Testis (tissue), 3 donors: ENCODE measurements around the gene MINDY2. TPM values are rescaled to one million over a fixed set of nuclear protein-coding genes. Genes with fewer than 3 reads are reported as not detected.

ENCODE experiments used
- DNase-seq: peaks from one replicate; pipeline ENCODE4 v3.0.0-alpha.2; 2019
- H3K27ac ChIP-seq, 2 donors: fragments of 200-600 bp; sonication (generic); one replicate each; pipeline ENCODE4 v1.5.1; 2019
- H3K27me3 ChIP-seq: fragments of 200-600 bp; sonication (generic); one replicate; pipeline ENCODE4 v1.5.1; 2019
- H3K36me3 ChIP-seq: fragments of 200-600 bp; sonication (generic); one replicate; pipeline ENCODE4 v1.5.1; 2017; ENCODE audit warnings: low read depth; ENCODE audit errors: missing control alignments
- H3K4me1 ChIP-seq: fragments of 200-600 bp; sonication (generic); one replicate; pipeline ENCODE4 v1.5.1; 2019
- H3K4me3 ChIP-seq, 2 donors: fragments of 200-600 bp; sonication (generic); one replicate each; pipeline ENCODE4 v1.5.1; 2017 to 2019
- H3K9me3 ChIP-seq: fragments of 200-600 bp; sonication (generic); one replicate; pipeline ENCODE4 v1.5.1; 2017
- CTCF ChIP-seq, 3 experiments: fragments of 450-650 bp in 2 of 3; fragments of 200-600 bp in 1 of 3; sonication (generic) in 1 of 3; IDR thresholded peaks; one replicate each; pipeline ENCODE4 v1.5.1; 2016 to 2019; ENCODE audit warnings: antibody characterized with exemption in 3 of 3, mild to moderate bottlenecking in 2 of 3, moderate library complexity in 1 of 3
- POLR2A ChIP-seq: fragments of 450-650 bp; IDR thresholded peaks from one replicate; pipeline ENCODE4 v1.6.1; 2017; ENCODE audit warnings: antibody characterized with exemption, mild to moderate bottlenecking, moderate library complexity
- WGBS, 2 donors: methylation state at CpG; one replicate each; pipeline ENCODE4 v1.1.5; 2018; 5-methylcytosine and 5-hydroxymethylcytosine counted together
- intact Hi-C: fragments of 100-400 bp; cut with DNase I; formaldehyde crosslinking; loops from one replicate; pipeline ENCODE4 v1.15.1; 2023; ENCODE audit warnings: low total_unique reads
- polyA plus RNA-seq: library from polyadenylated mRNA; stranded (reverse); fragments of 350-450 nt; fragmentation: Illumina TruSeq; extraction: RNeasy Lipid Tissue Mini Kit (QIAGEN cat#74804); gene quantifications from one replicate; pipeline ENCODE4 v1.2.3, GENCODE V29; 2014; ENCODE audit warnings: low read depth, low replicate concordance; ENCODE audit not compliant: insufficient read depth
- total RNA-seq, 2 donors: library from RNA; depleted of rRNA; stranded (reverse); fragments of >200 nt; gene quantifications; one replicate each; pipeline ENCODE4 v1.2.3, GENCODE V29; 2016

The MINDY2 gene
- total and polyA plus RNA-seq, 3 donors from 2014 or later: 9.9 to 15.4 (median 15.0) TPM

DNA sequence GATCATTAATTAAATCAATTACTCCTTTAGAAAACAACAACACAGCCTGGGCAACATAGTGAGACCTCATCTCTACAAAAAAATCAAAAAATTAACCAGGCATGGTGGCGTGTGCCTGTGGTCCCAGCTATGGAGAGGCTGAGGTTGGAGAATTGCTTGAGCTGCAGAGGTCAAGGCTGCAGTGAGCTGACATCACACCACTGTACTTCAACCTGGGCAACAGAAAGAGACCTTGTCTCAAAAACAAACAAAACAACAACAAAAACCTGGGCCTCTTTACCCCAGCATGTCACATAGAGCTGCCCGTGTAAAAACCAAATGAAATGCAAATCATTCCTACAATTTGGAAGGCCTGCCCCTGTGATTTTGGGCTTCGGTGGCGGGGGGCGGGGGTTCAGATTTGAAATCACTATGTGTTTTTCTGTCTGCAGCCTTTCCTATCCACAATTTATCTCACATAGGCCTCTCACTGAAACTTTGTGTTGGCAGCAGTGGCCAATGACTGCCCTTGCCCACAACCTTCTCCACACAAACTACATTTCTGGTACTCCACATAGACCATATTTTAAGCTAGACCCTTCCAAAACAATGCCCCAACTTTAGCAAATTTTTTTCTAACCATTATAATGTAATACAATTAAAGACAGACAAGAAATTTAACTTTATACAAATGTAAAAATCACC, 28.1 kb upstream of the MINDY2 start:
- H3K27me3 ChIP-seq: no peaks in the 10 kb centered on the region
- H3K36me3 ChIP-seq: no peaks in the 10 kb centered on the region
- H3K4me3 ChIP-seq: no peak overlapping the region
- no peaks in the 10 kb centered on the region for H3K9me3 ChIP-seq
- H3K27ac ChIP-seq: no peak overlapping the region
- DNase-seq: no peak
- TF ChIP-seq CTCF (IDR thresholded peaks at IDR 0.05) (no peak), POLR2A (no peak)
- H3K4me1 ChIP-seq: peaks cover 18% of the 10 kb centered on the region
- intact Hi-C loops: no loop called here
- 76 to 88% methylated on average over 5 of the region's 5 CpGs for WGBS, 2 donors

- 78 to 89% methylated on average over 1 of the region's 1 CpG for WGBS, 2 donors
- H3K4me3 ChIP-seq: no peak overlapping the region
- no peak for TF ChIP-seq POLR2A
- no peak for TF ChIP-seq CTCF (IDR thresholded peaks at IDR 0.05)
- H3K27me3 ChIP-seq: no peaks in the 10 kb centered on the region
- intact Hi-C loops: no loop called here
- H3K36me3 ChIP-seq: no peaks in the 10 kb centered on the region
- no peaks in the 10 kb centered on the region for H3K9me3 ChIP-seq
- peaks cover 18% of the 10 kb centered on the region for H3K4me1 ChIP-seq
- no peak for DNase-seq
- H3K27ac ChIP-seq: no peak overlapping the region
These were observed 24.9 kb upstream of the MINDY2 start for GRCh38 chr15:58746174-58746573.

DNA sequence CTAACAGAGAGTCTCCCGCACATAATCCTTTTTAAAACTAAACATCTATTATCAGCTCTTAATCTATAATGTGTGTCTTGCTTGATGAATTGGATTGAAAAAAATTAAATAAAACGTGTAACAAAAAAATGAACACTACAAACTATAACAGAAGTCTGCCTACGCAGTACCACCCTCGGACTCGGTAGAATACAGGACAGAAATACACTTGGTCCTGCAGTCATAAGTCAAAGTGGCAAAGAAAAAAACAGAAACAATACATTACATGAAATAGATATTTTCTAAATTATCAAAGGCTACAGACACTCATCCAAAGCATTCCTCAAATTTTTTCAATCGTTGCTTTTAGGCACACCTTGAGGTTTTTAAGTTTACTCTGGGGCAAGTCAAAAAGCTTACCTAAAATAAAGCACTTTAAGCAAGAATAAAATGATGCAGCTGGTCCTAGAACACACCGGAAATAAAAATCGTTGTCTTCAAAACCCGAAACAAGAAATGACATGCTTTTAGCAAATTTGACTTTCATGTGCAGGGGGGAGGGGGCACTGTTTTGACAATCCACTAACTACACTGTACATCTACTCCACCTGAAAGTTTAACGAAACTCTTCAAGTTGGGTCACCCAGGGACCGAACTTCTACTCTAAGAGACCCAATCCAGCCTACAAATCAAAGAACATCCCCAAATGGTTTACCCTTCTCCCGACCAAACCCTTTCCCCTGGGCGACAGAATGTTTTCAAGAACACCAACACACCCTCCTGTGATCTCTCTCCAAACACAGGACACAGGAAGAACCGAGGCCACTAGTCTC, 22.9 kb upstream of the MINDY2 start:
- intact Hi-C loops: no loop called here
- H3K9me3 ChIP-seq: no peaks in the 10 kb centered on the region
- TF ChIP-seq POLR2A: no peak
- TF ChIP-seq CTCF (IDR thresholded peaks at IDR 0.05): no peak
- peak overlapping the region; percentile 95 to 97 for H3K27ac ChIP-seq
- no peaks in the 10 kb centered on the region for H3K27me3 ChIP-seq
- peak overlapping the region; percentile 82 to 92 for H3K4me3 ChIP-seq
- DNase-seq: no peak
- H3K4me1 ChIP-seq: peaks cover 13% of the 10 kb centered on the region
- 2% methylated on average over 14 of the region's 14 CpGs for WGBS, 2 donors
- no peaks in the 10 kb centered on the region for H3K36me3 ChIP-seq

DNA sequence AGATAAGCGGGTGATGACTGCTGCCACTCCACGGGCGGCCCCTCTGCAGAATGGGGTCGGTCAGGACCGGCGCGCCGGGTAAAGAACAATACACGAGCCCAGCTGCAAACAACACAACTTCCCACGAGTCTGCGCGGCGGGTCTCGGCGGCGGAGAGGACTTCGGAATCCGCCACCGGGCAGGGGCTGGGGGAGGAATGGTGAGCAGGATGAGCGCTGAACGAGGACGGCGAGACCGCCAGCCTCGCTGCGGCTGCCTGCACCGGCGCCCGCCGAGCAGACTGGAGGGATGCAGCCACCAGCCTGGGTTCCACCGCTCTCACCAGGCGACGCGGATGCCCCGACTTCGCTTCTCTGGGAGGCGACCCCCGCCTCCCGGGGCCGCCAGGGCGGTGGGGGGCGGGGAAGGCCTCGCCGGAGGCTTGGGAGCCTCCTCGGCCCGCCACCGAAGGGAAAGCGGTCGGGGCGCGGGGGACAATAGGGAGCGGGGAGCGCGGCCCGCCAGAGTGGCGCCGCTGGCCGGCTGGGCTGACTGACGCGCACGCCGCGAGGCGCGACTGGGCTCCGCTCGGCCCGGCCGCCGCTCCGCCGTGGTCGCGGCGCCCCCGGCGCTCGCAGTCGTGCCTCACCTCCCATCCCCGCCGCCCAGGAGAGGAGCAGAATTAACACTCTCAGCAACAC, 22.1 kb upstream of the MINDY2 start:
- no peaks in the 10 kb centered on the region for H3K27me3 ChIP-seq
- intact Hi-C loops: loop anchor here (1.0 kb wide), 1 partner anchor 22 kb away; the partner anchor contains the start of gene MINDY2
- no peak for TF ChIP-seq POLR2A
- TF ChIP-seq CTCF (IDR thresholded peaks at IDR 0.05): no peak

More for the DNA sequence above, 22.1 kb upstream of the MINDY2 start:
- Histone ChIP-seq H3K4me1 (peaks cover 13% of the 10 kb centered on the region), H3K36me3 (no peaks in the 10 kb centered on the region), H3K9me3 (no peaks in the 10 kb centered on the region), H3K4me3 (peak overlapping the region; percentile 82 to 92), H3K27ac (peak overlapping the region; percentile 95 to 97)
- peak; percentile 65 for DNase-seq
- WGBS, 2 donors: 0% methylated on average over 26 to 40 of the region's 81 CpGs
